Fibroblast of gingiva (primary cell): ENCODE data around the gene FGF14.
"Not testable (repeated sequence)": the region's sequence is repeated elsewhere in the genome, so short reads cannot be mapped to it uniquely, and the experiment has no call there.

ENCODE experiments used
- DNase-seq: peaks from one replicate; pipeline ENCODE4 v3.0.0-alpha.2; 2011; ENCODE audit warnings: low read depth

Gene FGF14

GRCh38 chr13:101868585-101869469, 533.0 kb downstream of the FGF14 start:
- DNase-seq: no peak

GRCh38 chr13:101866889-101867581, 534.8 kb downstream of the FGF14 start:
- DNase-seq: no peak

- no peak for DNase-seq
Observed at GRCh38 chr13:101858860-101859259, 543.0 kb downstream of the FGF14 start.

GRCh38 chr13:101846701-101847100, 555.1 kb downstream of the FGF14 start:
- DNase-seq: no peak

- no peak for DNase-seq
Observed at GRCh38 chr13:101846249-101846648, 555.6 kb downstream of the FGF14 start.

GRCh38 chr13:101845245-101846020, 556.4 kb downstream of the FGF14 start:
- DNase-seq: no peak

- DNase-seq: no peak
Observed at GRCh38 chr13:101841698-101842097, 560.1 kb downstream of the FGF14 start.

GRCh38 chr13:101838323-101838722, 563.5 kb downstream of the FGF14 start:
- peak; percentile 56 for DNase-seq

- not testable (repeated sequence) for DNase-seq
Observed at GRCh38 chr13:101837778-101838177, 564.1 kb downstream of the FGF14 start.

- no peak for DNase-seq
Observed at GRCh38 chr13:101837288-101837687, 564.6 kb downstream of the FGF14 start.

- DNase-seq: no peak
Observed at GRCh38 chr13:101835920-101836319, 565.9 kb downstream of the FGF14 start.

- DNase-seq: no peak
Observed at GRCh38 chr13:101833671-101834070, 568.2 kb downstream of the FGF14 start.

GRCh38 chr13:101830035-101830434, 571.8 kb downstream of the FGF14 start:
- DNase-seq: no peak

- peak; percentile 21 for DNase-seq
Observed at GRCh38 chr13:101829484-101829883, 572.4 kb downstream of the FGF14 start.

- no peak for DNase-seq
Observed at GRCh38 chr13:101828119-101828518, 573.7 kb downstream of the FGF14 start.

GRCh38 chr13:101817898-101818297, 584.0 kb downstream of the FGF14 start:
- DNase-seq: no peak

GRCh38 chr13:101811881-101812280, 590.0 kb downstream of the FGF14 start:
- no peak for DNase-seq

GRCh38 chr13:101811284-101811839, 590.5 kb downstream of the FGF14 start:
- DNase-seq: no peak

- DNase-seq: no peak
Observed at GRCh38 chr13:101799196-101799595, 602.7 kb downstream of the FGF14 start.

- no peak for DNase-seq
Observed at GRCh38 chr13:101798437-101798836, 603.4 kb downstream of the FGF14 start.

GRCh38 chr13:101795460-101795859, 606.4 kb downstream of the FGF14 start:
- no peak for DNase-seq

GRCh38 chr13:101795025-101795424, 606.8 kb downstream of the FGF14 start:
- DNase-seq: no peak
